IPS-11a (cell line): Measurements from ENCODE around the gene GALNT9.
"Not testable (repeated sequence)": the region's sequence is repeated elsewhere in the genome, so short reads cannot be mapped to it uniquely, and the experiment has no call there.

Source experiments
- H3K4me3 ChIP-seq: one replicate; pipeline ENCODE4 v1.5.1; 2013; ENCODE audit warnings: low read depth, low read length, control low read depth

The GALNT9 gene

DNA sequence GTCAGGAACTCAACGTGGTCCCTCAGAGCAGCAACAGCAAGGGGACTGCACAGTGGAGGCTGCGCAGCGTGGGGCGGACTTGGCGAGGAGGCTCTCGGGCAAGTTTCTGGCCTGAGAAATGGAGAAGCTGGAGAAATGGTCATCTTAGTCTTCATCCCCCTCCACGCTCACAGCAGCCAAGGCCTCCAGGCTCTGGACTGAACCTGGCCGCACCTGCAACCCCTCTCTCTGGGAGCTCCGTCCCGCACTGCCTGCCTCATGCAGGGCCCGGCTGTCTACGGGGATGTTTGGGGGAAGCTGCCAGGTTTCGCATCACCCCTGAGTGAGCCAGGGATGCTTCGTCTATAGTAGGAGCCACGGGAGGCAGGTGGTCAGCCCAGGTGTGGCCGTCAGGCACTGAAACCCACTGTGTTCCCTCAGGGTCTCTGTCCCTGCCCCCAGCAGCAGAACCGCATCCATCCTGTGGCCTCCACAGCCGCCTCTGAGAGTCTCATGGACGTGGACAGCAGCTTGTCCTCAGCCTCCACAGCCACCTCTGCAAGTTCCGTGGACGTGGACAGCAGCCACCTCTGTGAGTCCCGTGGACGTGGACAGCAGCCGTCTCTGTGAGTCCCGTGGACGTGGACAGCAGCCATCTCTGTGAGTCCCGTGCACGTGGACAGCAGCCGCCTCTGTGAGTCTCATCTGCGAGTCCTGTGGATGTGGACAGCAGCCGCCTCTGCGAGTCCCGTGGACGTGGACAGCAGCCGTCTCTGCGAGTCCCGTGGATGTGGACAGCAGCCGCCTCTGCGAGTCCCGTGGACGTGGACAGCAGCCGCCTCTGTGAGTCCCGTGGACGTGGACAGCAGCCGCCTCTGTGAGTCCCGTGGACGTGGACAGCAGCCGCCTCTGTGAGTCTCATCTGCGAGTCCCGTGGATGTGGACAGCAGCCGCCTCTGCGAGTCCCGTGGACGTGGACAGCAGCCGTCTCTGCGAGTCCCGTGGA lies 29.1 kb upstream of the GALNT9 start:
- H3K4me3 ChIP-seq: not testable (repeated sequence)

DNA sequence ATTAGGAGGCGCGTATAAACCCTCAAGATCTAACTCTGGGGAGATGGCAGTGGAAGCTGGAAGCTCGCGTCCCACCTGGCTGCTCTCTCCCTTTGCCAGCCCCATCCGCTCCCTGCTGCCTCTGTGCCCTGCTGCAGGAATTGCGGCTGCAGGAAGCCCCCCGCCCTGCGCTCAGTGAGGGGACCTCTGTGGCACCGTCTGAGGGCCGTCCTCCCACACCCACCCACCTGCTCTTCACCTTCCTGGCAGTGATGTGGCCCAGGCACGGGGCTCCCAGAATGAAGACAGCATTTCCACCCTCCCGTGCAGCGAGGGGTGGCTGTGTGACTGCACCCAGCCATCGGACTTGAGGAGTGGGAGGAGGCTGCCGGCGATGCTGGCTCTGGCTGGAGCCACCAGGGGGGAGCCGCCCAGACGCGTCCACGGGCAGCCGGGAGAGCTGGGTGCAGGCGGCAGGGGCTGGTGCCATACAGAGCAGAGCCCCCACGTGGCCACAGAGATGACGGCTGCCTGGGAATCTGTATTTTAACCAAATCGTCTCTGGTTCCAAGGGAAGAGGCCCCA lies 28.3 kb upstream of the GALNT9 start:
- no peak overlapping the region for H3K4me3 ChIP-seq

DNA sequence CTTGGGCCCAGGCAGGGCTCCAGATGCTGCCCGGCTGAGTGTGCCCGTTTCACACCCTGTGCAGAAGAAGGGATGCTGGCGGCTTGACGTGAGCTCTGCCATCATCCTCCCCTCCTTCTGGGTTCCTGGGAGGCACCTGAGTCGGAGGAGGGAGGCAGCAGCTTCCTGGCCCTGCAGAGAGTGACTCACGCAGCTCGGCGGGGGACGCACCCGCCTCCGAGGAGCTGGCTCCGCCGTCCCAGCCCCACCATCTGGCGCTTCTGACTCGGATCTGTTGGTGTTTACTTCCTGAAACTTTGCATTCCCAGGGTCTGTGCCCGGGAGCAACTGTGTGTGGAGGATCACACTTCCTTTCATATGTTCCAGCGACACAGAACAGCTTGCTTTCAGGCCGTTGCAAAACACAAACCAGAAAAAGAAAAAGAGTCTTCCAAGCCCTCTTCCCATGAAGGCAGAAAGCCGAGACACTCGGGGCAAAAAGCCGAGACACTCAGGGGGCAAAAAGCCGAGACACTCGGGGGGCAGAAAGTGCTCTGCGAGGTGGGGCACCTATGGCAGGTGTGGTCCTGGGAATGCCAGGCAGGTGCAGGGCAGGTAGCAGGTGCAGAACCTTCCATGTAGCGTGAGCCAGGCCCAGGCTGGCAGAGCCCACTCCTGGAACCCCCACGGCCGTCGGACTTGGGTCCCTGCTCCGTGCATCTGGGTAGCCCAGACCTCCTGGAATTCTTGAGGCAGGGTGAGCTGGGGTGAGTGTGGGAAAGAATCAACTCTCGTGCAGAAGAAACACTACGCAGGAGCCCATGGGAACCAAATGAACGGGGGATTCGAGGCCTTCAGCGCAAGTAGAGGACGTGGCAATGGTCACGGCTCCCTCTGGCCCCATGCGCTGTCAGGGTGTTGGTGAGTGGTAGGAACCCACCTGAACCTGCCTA lies 27.6 kb upstream of the GALNT9 start:
- no peak overlapping the region for H3K4me3 ChIP-seq

DNA sequence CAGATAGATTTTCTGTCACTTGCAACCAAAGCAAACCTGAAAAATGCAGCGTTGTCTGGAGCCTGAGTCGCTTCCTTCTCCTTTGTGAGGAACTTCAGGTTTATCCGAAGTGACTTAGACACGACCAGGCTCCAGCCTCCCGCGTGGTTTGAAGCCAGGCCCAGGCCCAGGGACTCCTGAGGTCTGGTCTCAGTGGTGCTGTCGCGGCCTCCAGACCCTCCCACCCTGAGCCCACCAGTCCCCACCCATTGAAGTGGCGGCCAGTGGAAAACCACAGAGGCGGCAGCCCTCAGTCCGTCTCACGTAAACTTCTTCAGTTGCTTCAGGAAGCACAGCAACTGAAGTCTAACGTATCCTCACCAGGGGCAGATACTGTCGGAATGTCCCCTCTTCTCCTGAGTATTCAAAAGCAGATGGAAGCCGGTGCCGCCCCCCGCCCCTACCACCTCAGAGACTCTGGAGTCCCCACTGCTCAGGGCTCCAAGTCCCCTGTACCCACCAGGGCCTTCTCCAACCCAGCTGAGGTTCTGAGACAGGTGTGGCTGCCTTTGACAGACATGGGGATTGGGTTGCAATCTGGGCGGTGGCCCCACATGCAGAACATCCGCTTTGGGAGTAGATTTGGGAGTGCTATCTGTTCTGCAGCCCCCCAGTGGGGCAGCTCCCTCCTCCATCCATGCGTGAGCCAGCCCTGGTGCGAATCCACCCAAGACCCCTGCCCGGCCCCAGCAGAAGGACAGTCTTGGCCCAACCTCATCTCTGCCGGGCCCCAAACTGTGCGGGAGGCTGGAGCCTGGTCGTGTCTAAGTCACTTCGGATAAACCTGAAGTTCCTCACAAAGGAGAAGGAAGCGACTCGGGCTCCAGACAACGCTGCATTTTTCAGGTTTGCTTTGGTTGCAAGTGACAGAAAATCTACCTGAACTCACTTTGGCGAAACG lies 26.6 kb upstream of the GALNT9 start:
- no peak overlapping the region for H3K4me3 ChIP-seq

DNA sequence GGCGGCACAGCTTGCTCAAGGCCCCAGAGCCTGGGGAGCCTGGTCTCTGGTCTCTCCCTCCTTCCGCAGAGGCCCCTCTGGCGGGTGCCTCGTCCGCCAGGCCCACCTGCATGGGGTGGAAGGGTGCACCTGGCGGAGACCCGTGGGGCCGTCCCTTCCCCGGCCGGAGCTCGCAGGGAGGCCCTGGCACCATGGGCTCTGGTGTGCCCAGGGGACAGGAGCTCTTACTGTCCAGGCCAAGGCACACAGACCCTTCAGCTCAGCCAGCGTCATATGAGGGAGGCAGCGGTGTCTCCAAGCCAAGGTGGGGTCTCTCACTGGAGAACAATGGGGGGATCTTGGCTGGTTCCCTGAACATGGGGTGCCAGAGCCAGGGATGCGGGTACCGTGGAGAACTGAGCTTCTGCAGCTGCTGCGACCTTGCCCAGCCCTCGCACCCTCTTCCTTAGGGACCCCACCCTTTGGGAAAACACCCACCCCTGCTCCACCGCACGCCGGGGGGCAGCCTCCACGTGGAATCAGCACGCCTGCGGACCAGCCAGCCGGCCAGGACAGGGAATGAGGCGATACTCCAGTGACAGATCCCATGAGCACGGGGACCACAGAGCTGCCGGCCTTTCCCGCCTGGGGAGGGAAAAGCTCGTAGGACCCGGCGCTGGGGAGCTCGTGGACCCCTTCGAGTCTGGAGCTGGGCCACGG lies 25.7 kb upstream of the GALNT9 start:
- H3K4me3 ChIP-seq: no peak overlapping the region

DNA sequence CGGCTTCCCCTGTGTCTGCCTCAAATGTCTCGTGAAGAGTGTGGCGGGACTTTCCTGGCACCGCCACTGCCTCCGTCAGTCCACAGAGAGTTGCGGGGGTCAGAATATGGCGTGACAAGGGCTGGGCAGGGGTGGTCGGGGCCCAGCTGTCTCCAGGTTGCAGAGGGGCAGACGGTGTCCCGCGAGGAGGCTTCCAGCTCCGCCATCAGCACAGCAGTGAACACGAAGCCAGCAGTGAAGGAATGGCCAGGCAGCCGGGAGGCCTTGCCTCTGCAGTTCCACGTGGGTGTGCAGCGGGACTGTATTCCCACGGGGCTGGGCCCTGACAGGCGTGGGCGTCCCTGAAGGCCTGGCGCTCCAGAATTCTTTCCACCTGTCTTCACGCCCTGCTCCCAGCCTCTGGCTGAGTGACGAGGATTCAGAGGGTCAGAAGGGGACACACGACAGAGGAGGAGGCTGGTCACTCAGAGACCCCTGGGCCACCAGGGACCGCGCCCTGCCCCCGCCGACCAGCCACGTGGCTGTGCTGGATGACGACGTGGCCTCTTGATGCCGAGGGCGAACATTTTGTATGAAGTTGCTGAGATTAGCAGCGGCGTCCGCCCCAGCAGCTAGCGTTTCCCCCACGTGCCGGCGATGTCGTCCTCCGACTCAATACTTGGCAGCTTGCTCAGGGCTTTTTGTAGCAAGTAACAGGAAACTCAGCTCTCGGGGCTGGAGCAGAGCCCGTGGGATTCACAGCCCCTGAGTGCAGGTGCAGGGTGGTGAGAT lies 25.0 kb upstream of the GALNT9 start:
- H3K4me3 ChIP-seq: no peak overlapping the region

DNA sequence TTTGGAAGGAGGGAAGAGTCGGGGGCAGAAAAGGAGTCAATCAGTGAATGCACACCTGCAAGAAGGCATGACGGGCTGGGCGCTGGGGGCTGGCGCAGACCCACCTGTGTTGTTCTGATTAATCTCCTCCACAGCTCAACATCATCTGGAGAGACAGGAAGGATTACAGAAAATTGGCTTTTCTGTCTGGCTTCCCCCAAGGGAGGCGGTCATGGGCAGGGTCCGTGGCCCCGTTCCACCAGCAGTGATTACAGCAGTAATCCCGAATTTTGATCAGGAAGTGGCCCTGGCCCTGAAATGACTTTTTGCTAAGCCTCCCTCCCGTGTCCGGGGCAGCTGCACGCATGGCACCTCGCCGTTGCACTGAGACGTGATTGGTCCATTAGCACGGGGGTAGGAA lies 24.4 kb upstream of the GALNT9 start:
- no peak overlapping the region for H3K4me3 ChIP-seq

DNA sequence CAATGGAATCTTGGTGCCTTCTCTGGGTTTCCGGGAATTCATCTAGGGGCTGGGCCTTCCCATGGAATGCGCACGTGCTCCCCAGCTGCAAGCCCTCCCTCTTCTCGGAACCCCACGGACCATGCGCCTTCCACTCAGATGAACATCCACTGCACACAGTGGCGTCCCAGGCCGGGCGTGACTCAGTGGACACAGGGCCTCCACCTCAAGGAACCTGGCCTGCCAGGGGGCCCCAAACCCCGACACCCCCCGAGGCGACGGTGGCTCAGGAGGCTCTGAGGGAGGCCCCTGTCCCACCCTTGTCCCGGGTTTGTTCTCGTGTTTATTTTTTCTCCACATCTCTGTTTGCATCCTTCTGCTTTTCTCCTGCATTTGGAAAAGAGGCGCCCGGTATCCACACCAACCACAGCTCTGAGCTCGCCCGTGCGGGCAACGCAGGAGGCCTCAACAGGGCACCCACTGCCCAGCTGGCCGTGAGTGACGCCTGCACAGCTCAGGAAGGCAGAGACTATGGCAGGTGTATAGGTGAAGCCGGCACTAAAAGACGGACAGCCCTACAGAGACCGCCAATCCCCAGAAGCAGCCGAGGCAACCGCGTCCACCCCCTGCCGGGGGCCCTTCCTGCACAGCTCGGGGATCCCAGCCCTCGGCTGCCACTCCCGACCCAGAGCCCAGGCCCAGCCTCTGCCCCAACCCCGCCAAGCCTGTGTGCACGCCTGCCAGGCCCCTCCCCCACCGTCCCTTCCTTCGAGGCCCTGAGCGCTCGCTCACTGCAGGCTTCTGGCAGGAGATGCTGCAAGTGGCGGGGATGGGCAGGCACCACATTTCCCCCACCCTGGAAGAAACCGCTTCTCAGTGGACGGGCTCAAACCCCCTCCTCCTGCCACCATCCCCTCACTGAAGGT lies 23.8 kb upstream of the GALNT9 start:
- H3K4me3 ChIP-seq: no peak overlapping the region

DNA sequence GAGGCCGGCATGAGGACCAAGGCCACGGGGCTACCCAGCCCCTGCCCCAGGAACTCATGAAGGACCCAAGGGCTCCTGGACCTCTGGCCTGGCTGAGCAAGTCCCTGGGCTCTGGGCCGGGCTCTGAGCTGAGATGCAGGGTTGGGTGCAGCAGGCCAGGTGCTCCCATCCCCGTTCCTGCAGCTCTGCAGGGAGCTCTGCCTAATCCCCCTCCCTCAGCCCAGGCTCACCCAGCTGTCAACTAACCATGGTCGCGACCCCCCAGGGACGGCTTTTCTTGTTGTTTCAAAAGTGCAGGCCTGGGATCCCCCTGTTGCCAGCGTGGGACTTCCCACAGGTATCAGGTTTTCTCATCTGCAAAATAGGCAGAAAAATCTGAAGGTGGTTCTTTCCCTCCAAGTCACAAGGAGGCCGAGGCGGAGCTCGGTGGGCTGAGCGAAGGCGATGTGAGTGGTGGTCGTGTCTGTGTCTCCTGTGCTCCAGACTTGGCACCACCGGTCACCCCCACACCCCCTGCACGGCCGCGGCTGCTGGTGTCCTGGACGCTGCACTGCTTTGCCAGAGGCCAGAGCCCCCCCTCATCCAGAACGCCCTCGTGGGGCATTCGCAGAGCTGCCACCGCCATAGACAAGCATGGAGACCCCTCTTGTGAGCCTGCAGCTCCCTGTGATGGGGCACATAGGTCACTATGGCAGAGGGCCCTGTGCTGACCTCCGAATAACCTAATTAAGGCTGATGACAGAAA lies 22.5 kb upstream of the GALNT9 start:
- H3K4me3 ChIP-seq: no peak overlapping the region

DNA sequence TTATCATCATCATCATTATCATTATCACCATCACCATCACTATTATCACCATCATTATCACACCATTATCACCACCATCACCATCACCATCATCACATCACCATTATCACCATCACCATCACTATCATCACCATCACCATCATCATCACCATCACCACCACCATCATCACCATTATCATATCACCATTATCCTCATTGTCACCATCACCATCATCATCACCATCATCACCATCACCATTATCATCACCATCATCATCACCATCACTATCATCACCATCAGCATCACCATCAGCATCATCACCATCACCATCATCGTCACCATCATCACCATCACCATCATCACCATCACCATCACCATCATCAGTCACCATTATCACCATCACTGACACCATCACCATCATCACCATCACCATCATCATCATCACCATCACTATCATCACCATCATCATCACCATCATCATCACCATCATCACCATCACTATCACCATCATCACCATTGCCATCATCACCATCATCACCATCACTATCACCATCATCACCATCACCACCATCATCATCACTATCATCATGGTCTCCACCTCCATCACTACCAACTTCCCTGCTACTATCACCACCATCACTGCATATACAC lies 20.2 kb upstream of the GALNT9 start:
- no peak overlapping the region for H3K4me3 ChIP-seq

DNA sequence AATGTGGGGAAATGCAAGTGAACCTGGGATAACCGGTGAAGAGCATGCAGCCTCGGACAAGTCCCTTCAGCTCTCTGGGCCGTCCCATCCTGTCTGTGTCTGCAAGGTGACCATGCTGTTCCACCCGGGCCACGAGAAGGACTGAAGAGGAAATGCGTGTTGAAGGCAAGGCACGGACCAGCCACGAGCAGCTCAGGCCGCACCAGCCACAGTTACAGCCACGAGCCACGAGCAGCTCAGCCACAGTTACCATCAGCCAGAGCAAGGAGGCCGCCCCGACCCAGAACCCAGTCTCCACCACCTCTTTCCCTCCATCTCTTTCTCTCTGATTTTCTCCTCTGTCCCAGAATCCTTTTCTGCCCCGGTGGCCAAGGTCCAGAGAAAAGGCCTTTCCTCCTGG lies 18.8 kb upstream of the GALNT9 start:
- no peak overlapping the region for H3K4me3 ChIP-seq

DNA sequence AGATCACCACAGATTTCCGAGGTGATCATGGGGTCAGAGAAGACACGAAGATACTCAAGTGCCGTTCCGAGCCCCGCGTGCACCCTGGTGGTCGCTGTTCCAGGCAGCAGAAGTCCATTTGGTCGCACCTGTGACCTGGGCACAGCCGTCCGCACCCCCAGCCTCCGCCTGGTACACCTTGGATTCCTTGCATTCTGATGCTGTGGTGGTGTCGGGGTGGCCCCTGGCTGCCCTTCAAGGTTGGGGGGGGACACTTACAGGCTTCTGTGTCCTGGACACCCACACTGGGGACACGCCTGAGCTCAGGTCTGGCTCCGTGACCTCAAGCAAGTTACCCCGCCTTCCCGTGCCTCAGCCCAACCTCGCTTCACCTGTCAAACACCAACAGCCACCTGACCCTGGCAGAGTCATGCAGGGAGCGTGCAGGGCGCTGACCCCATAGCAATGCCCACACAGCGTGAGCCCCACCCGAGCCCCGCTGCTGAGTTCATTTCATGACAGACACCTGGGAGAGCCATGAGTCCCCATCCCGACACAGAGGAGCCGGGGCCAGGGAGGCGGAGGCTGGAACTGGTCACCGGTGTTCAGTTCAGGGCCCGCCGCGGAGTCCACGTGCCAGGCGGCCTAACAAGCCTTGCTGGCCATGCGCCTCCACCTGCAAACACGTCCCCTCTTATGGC lies 17.9 kb upstream of the GALNT9 start:
- H3K4me3 ChIP-seq: no peak overlapping the region

DNA sequence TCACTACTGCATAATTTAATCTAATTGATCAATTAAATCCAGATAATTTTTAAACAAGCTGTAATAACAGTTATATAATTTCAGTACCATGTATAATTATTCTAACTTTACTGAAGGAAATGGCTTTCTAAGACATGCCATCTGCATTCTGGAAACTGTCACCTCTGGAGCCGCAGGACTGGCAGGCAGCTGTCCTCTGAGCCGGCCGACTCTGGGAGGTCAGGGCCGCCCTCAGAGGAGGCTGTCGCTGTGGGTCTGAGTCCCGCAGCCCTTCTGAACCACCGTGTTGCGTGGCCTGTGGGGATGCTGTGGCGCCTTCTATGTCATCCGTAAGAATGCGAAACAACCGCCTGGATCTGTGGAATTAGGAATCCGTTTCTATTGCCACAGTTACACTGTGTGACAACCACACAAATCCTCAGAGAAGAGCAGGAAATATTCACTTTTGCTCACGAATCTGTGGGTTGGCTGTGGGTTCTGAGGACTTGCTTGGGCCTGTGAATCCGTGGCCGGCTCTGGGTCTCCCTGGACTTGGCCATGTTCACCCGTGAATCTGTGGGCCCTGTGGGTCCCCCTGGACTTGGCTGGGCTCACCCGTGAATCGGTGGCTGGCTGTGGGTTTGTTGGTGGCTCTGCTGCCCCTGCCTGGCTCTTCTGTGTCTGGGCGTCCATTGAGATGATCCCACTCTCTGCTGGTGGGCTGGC lies 17.2 kb upstream of the GALNT9 start:
- H3K4me3 ChIP-seq: no peak overlapping the region

DNA sequence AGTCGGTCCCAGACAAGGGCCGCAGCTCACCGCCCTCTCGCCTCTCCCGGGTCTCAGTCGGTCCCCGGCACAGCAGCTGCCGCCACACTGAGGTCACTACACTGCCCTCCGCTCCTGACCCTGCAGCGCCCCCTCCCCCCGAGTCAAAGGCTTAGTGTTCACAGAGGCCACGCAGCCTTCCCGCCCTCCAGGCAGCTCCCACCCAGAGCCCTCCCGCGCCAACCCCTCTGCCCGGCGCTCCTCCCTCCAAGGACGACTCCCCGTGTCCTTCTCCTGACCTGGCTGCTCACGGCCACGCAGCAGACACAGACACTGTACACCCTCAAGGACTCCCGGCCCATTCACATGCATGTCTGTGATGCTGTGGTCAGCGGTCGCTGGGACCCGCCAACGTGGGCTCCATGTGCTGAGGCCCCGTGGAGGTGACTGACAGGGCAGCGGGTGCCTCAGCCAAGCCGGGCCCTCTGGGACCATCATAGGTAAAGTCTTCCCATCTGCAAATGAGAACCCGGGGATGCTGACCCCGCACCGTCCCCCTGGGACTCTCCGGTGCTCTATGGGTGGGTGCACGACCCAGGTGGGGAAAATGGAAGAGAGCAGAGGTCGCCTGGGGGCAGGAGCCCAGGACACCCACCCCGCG lies 16.3 kb upstream of the GALNT9 start:
- H3K4me3 ChIP-seq: no peak overlapping the region

DNA sequence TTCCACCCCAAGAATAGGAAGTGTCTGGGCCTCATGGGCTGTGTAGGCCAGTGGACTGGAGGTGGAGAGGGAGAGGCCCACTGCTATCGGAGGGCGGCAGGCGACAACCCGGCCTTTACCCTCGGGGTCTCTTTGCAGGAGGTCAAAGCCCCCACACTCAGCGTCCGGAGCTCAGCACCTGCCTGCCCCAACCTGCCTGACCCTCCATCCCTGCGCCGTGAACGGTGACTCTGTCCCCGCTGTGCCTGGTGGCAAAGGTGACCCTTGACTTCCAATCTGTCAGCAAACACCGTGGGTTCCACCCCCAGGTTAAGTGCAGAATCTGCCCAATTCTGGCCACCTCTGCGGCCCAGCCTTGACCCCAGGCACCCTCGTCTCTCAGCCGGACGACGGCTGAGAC lies 15.7 kb upstream of the GALNT9 start:
- H3K4me3 ChIP-seq: no peak overlapping the region
